Activated T-helper 2 cell treated with anti-CD3 and anti-CD28 coated beads, Interferon-gamma antibody, Interleukin-2, Interleukin-4, amounts not matched to agents 10 μg/mL and 5 μg/mL and 100 μg/mL, durations not matched to agents 14 hours and 24 hours and 36 hours (primary cell): ENCODE results near the gene PRKAA1. TPM values are rescaled to one million over a fixed set of nuclear protein-coding genes. Genes with fewer than 3 reads are reported as not detected.
"Not testable (repeated sequence)": the region's sequence is repeated elsewhere in the genome, so short reads cannot be mapped to it uniquely, and the experiment has no call there.

ENCODE experiments used
- DNase-seq: peaks from one replicate; pipeline ENCODE4 v3.0.0; 2021; ENCODE audit warnings: low spot score
- H3K27ac Mint-ChIP-seq: one replicate; pipeline ENCODE4 v1.8.0; 2021; ENCODE audit warnings: mixed read lengths
- H3K27me3 Mint-ChIP-seq: one replicate; pipeline ENCODE4 v1.8.0; 2021; ENCODE audit warnings: low read depth, mixed read lengths
- H3K36me3 Mint-ChIP-seq: one replicate; pipeline ENCODE4 v1.8.0; 2021; ENCODE audit warnings: low read depth, mixed read lengths
- H3K4me1 Mint-ChIP-seq: one replicate; pipeline ENCODE4 v1.8.0; 2021; ENCODE audit warnings: low read depth, mixed read lengths
- H3K4me3 Mint-ChIP-seq: one replicate; pipeline ENCODE4 v1.8.0; 2021; ENCODE audit warnings: low read depth, mild to moderate bottlenecking, moderate library complexity, mixed read lengths
- H3K9me3 Mint-ChIP-seq: one replicate; pipeline ENCODE4 v1.8.0; 2021; ENCODE audit warnings: mixed read lengths
- intact Hi-C: fragments of 100-400 bp; cut with micrococcal nuclease; formaldehyde crosslinking; loops from one replicate; pipeline ENCODE4 v1.15.1; 2023
- total RNA-seq: library from RNA; stranded (reverse); gene quantifications from 2 replicates; pipeline ENCODE4 v1.2.3, GENCODE V29; 2022

PRKAA1 gene
- total RNA-seq, 1 donor from 2014 or later = 61.2 TPM

GRCh38 chr5:40733879-40734563 is 64.2 kb downstream of the PRKAA1 start:
- DNase-seq = no peak
- Mint-ChIP-seq H3K9me3 (no peaks in the 10 kb centered on the region), H3K4me1 (peaks cover 31% of the 10 kb centered on the region), H3K36me3 (peaks cover 48% of the 10 kb centered on the region), H3K27ac (no peak overlapping the region), H3K4me3 (no peak overlapping the region), H3K27me3 (no peaks in the 10 kb centered on the region)
- intact Hi-C loops = loop anchor here (10.0 kb wide), 1 partner anchor 459 kb away; no protein-coding TSS in a partner anchor

GRCh38 chr5:40733434-40733833 is 64.7 kb downstream of the PRKAA1 start:
- Mint-ChIP-seq H3K9me3 (no peaks in the 10 kb centered on the region), H3K27me3 (no peaks in the 10 kb centered on the region), H3K36me3 (peaks cover 47% of the 10 kb centered on the region), H3K4me1 (peaks cover 31% of the 10 kb centered on the region), H3K4me3 (no peak overlapping the region), H3K27ac (no peak overlapping the region)
- no peak for DNase-seq
- intact Hi-C loops = loop anchor here (10.0 kb wide), 1 partner anchor 459 kb away; no protein-coding TSS in a partner anchor

- H3K4me1 Mint-ChIP-seq, H3K4me3 Mint-ChIP-seq, H3K27ac Mint-ChIP-seq, intact Hi-C loops, H3K27me3 Mint-ChIP-seq, DNase-seq: not testable (repeated sequence)
- Mint-ChIP-seq H3K36me3 (peaks cover 65% of the 10 kb centered on the region), H3K9me3 (peaks cover 12% of the 10 kb centered on the region)
Observed at GRCh38 chr5:40722497-40722911, 75.7 kb downstream of the PRKAA1 start.

- Mint-ChIP-seq H3K36me3 (peaks cover 56% of the 10 kb centered on the region), H3K27ac (no peak overlapping the region), H3K4me1 (peaks cover 6% of the 10 kb centered on the region), H3K27me3 (no peaks in the 10 kb centered on the region), H3K4me3 (no peak overlapping the region), H3K9me3 (peaks cover 12% of the 10 kb centered on the region)
- DNase-seq = no peak
- intact Hi-C loops = no loop called here
Observed at GRCh38 chr5:40720069-40720468, 78.1 kb downstream of the PRKAA1 start.

- no peak overlapping the region for H3K27ac Mint-ChIP-seq
- H3K4me3 Mint-ChIP-seq = no peak overlapping the region
- H3K27me3 Mint-ChIP-seq = no peaks in the 10 kb centered on the region
- peaks cover 12% of the 10 kb centered on the region for H3K9me3 Mint-ChIP-seq
- peaks cover 6% of the 10 kb centered on the region for H3K4me1 Mint-ChIP-seq
- H3K36me3 Mint-ChIP-seq = peaks cover 46% of the 10 kb centered on the region
- no peak for DNase-seq
- intact Hi-C loops = no loop called here
Observed at GRCh38 chr5:40717281-40717680, 80.9 kb downstream of the PRKAA1 start.

GRCh38 chr5:40716590-40716989 is 81.6 kb downstream of the PRKAA1 start:
- Mint-ChIP-seq H3K27me3 (no peaks in the 10 kb centered on the region), H3K4me1 (peaks cover 6% of the 10 kb centered on the region), H3K4me3 (no peak overlapping the region), H3K27ac (no peak overlapping the region), H3K9me3 (peaks cover 10% of the 10 kb centered on the region), H3K36me3 (peaks cover 46% of the 10 kb centered on the region)
- intact Hi-C loops = no loop called here
- DNase-seq = no peak

- Mint-ChIP-seq H3K4me1 (peaks cover 6% of the 10 kb centered on the region), H3K27me3 (no peaks in the 10 kb centered on the region), H3K36me3 (peaks cover 42% of the 10 kb centered on the region), H3K4me3 (no peak overlapping the region), H3K9me3 (peaks cover 4% of the 10 kb centered on the region), H3K27ac (no peak overlapping the region)
- DNase-seq = no peak
- intact Hi-C loops = no loop called here
Observed at GRCh38 chr5:40716000-40716399, 82.2 kb downstream of the PRKAA1 start.

- DNase-seq = no peak
- H3K4me3 Mint-ChIP-seq = no peak overlapping the region
- peaks cover 39% of the 10 kb centered on the region for H3K36me3 Mint-ChIP-seq
- intact Hi-C loops = no loop called here
- H3K9me3 Mint-ChIP-seq = peaks cover 4% of the 10 kb centered on the region
- no peak overlapping the region for H3K27ac Mint-ChIP-seq
- H3K4me1 Mint-ChIP-seq = peaks cover 6% of the 10 kb centered on the region
- H3K27me3 Mint-ChIP-seq = no peaks in the 10 kb centered on the region
Observed at GRCh38 chr5:40714001-40714400, 84.2 kb downstream of the PRKAA1 start.

- H3K4me1 Mint-ChIP-seq, H3K27ac Mint-ChIP-seq, H3K4me3 Mint-ChIP-seq, H3K27me3 Mint-ChIP-seq, DNase-seq, intact Hi-C loops: not testable (repeated sequence)
- peaks cover 49% of the 10 kb centered on the region for H3K36me3 Mint-ChIP-seq
- H3K9me3 Mint-ChIP-seq = peaks cover 15% of the 10 kb centered on the region
Observed at GRCh38 chr5:40710575-40710974, 87.6 kb downstream of the PRKAA1 start.

Other genes starting within 250 kb of the PRKAA1 start
- 30.4 and 33.7 TPM in 2 replicates for gene PTGER4, start 118.5 kb downstream of the PRKAA1 start, total RNA-seq
- gene TTC33, start 42.4 kb downstream of the PRKAA1 start, total RNA-seq = 29.0 and 29.3 TPM in 2 replicates
- 1,583 and 1,632 TPM in 2 replicates for gene RPL37, start 36.8 kb upstream of the PRKAA1 start, total RNA-seq
- gene CARD6, start 43.0 kb upstream of the PRKAA1 start, total RNA-seq = 1.5 and 1.6 TPM in 2 replicates
- not detected in 2 replicates for gene C7, start 111.1 kb upstream of the PRKAA1 start, total RNA-seq